Activated CD4-positive, alpha-beta T cell treated with anti-CD3 and anti-CD28 coated beads, Interleukin-2, amount 50 U/mL, for 4 hours (primary cell): ENCODE data around the gene SELENOM.
"Not testable (repeated sequence)": the region's sequence is repeated elsewhere in the genome, so short reads cannot be mapped to it uniquely, and the experiment has no call there.

Experiments used
- DNase-seq, 2 experiments: peaks; one replicate each; pipeline ENCODE4 v3.0.0-alpha.2; 2020

SELENOM gene

DNA sequence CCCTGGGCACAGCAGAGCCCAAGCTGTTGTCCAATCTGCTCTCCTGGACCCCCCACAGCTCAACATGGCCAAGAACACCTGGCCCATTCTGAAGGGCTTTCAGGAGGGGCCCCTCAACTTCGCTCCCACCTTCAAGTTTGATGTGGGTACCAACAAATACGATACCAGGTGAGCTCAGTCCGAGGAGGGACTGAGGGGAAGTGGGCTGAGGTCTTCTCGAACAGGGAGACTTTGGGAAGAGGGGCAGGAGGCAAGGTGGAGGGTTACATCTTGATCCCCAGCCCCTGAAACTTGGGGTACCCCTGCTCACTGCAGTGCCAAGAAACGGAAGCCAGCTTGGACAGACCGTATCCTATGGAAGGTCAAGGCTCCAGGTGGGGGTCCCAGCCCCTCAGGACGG lies 20.8 kb upstream of the SELENOM start:
- no peak for DNase-seq

DNA sequence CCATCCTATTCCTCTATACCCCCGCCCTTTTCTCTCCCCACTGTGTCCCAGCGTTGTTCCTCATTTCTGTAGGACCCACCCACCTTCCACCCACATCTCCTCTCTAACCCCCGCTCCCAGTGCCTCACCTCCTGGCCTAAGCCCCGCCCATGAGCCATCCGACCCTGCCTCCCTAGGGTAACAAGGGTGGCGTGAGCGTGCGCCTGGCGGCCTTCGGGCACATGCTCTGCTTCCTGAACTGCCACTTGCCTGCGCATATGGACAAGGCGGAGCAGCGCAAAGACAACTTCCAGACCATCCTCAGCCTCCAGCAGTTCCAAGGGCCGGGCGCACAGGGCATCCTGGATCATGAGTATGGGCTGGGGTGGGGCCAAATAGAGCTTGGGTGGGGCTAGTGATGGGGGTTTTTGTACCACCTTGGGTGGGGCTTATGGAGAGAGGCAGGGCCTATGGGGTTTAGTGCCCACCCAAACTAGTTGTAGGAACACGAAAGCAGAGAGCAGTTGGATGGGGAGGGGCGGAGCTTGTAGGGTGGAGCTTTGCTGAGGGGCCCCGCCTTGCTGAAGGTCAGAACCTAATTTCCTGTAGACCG lies 19.9 kb upstream of the SELENOM start:
- no peak for DNase-seq

DNA sequence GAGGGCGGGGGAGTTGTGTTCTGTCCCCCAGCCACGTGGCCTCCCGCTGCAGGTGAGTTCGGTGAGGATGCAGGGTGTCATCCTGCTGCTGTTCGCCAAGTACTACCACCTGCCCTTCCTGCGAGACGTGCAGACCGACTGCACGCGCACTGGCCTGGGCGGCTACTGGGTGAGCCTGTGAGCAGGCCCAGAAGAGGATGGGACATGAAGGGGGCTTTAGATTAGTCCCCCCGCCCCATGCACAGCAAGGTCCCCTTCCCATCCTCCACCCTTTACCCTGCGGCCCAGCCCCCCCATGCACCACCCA lies 19.5 kb upstream of the SELENOM start:
- no peak for DNase-seq

DNA sequence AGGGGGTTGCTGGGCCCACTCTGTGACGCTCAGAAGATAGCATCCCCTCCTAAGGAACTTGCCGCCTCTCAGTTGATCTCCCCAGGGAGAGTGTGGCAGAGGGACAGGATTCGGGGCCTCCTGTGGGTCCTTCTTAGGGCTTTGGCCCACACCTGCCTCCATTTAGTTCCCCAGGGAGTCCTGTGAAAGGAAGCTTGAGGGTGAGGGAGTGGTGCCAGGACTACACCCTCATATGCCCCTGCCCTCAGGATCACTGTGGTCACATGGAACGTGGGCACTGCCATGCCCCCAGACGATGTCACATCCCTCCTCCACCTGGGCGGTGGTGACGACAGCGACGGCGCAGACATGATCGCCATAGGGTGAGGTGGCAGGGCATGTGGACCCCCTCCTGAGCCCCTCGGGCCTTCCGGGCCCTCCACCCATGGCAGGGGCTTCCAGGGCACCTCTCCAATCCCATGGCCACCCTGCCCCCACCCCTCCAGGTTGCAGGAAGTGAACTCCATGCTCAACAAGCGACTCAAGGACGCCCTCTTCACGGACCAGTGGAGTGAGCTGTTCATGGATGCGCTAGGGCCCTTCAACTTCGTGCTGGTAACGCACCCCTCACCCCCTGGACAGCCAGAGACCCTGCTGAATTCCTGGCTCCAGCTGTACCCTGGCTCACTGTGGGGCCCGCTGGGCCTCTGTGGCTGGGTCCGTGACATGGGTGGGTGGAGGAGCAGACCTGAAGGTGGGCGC lies 18.9 kb upstream of the SELENOM start:
- no peak for DNase-seq

DNA sequence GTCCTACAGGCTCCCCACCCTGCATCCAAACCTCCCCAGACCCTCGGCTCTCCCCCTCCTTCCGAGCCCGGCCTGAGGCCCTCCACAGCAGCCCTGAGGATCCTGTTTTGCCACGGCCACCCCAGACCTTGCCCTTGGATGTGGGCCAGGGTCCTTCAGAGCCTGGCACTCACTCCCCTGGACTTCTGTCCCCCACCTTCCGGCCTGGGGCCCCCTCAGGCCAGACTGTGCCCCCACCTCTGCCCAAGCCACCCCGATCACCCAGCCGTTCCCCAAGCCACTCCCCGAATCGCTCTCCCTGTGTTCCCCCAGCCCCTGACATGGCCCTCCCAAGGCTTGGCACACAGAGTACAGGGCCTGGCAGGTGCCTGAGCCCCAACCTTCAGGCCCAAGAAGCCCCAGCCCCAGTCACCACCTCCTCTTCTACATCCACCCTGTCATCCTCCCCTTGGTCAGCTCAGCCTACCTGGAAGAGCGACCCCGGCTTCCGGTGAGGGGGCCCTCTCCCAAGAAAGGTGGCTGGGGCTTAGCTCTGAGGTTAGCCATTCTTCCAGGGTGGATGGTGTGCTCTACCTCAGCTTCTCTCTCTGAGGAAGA lies 18.3 kb upstream of the SELENOM start:
- DNase-seq, result no peak

DNA sequence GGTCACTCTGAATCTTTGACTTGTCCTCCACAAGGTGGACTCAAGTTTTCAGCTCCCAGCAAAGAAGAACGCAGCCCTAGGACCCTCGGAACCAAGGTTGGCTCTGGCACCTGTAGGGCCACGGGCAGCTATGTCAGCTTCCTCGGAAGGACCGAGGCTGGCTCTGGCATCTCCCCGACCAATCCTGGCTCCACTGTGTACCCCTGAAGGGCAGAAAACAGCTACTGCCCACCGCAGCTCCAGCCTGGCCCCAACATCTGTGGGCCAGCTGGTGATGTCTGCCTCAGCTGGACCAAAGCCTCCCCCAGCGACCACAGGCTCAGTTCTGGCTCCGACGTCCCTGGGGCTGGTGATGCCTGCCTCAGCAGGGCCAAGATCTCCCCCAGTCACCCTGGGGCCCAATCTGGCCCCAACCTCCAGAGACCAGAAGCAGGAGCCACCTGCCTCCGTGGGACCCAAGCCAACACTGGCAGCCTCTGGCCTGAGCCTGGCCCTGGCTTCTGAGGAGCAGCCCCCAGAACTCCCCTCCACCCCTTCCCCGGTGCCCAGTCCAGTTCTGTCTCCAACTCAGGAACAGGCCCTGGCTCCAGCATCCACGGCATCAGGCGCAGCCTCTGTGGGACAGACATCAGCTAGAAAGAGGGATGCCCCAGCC lies 17.6 kb upstream of the SELENOM start:
- no peak for DNase-seq

DNA sequence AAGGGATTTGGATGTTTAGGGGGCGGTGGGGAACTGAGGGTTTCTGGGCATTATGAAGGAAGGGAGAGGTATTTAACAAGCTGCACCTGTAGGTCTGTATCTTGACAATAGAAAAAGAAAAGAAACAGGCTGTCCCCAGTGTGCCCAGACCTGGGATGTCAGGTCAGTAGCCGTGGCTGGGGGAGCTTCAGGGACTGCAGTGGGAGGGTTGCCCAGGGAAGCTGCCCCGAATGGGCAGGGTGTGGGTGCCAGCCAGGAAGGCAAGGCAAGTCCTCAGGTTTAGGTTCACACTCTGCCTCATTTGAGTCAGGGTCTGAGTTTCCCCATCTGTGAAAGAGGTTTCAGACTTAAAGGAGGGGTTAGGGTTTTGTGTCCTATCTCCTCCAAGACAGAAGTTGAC lies 16.9 kb upstream of the SELENOM start:
- DNase-seq, result no peak

DNA sequence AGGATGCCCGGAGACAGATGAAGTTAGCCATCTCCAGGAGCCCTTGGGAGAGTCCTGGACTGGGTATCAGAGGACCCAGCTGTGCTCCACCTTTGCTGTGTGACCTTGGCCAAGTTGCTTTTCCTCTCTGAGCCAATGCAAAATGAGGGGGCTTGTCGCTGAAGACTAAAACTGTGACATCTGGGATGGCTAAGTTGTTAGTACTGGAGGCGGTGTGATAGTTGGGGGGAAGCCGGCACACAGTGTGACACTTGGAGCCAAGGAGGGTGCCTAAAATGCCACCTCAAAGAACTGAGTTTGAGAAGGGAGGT lies 15.9 kb upstream of the SELENOM start:
- no peak for DNase-seq

DNA sequence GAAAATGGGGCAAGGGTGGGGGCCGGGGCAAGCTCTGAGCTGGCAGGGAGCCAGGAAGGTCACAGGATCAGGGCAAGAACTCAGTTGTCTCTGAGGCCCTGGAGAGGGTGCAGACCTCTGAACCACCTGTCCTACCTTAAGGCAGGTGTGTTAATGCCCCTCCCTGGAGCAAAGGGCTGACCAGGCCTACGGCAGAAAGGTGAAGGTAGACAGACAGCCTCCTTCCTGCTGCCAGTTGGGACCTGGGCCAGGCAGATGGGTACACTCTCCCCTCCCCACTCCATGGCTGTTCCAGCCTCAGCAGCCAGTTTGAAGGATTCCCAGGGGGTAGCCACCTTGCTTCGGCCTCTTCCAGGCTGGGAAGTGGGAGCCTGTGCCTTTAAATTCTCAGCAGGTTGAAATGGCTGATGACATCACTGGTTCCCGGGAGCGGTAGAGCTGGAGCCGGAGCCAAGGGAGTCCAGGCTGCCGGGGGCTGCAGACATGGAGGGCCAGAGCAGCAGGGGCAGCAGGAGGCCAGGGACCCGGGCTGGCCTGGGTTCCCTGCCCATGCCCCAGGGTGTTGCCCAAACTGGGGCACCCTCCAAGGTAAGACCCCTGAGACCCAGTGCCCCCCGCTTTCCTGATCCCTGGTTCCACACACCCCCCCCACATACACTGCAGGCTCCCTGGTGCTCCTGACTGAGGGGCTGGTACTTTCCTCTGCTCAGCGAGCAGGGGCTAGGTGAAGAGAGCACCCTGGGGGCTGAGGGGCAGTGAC lies 15.3 kb upstream of the SELENOM start, which contains the start of gene INPP5J:
Gene INPP5J (plus strand): TSS at position 435 of the 760 bp plus-strand sequence. CDS start 49 bp downstream, at position 484.
- no peak for DNase-seq

DNA sequence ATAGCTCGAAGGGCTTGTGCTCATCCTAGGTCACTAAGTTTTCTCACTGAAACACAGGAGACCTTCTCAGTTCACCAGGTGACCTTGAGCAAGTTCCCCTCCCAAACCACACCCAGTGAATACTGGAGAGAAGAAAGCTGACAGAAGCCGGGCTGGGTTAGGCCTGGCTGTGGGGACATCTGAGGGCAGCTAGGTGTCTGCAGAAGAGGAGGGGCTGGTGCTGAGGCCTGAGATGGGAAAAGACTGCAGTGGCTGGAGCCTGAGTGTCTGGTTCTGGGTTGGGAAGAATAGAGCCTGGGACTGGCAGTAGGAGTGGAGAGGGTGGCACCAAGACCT lies 14.8 kb upstream of the SELENOM start:
- DNase-seq, result no peak

DNA sequence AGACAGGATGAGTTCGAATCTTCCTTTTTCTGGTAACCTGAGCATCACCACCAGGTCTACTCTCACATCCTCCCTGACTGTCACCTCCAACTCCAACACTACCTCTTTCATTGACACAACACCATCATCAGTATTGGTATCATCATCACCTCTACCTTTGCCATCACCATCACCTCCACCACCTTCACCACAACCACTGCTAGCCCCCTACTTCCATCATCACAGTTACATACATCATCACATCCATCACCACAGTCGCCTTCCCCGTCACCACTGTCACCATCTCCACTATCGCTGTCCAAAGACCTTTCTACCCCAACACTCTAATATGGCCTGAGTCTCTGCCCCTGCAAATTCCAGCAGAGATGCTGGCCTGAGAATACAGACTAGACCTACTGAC lies 14.0 kb upstream of the SELENOM start:
- DNase-seq, result no peak

DNA sequence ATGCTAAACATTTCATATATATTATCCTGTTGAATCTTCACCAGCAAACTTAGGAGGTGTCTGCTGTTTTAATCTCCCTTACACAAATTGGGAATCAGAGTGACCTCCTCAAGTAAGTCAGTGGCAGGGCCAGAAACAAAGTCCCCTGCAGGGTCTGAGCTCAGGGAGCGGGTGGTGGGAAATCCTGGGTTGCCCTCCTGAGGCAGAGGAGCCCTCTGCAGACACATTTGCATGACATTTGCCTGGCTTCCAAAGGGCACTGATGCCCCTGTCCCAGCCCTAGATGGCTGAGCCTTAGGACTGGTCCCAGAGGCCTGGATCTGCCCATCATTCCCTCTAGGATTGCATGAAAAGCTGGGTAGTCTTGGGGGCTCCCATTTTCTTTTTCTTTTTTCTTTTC lies 13.3 kb upstream of the SELENOM start:
- DNase-seq, result no peak

DNA sequence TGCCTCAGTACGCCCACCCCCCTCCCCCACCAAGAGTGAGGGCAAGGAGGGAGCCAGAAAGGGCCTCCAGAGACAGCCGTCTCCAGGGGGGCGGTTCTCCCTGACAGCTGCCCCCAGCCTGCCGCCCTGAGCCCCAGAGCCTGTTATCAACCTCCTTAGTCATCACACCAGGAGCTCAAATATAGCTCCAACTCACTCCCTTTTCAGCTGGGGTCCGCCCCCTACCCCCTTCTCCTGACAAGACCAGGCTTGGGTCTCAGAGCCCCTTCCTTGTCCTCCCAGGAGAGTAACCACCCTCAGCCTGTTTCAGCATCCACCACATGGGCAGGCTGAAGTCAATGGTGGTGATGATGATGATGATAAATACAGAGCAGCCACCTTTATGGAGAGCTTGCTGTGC lies 12.9 kb upstream of the SELENOM start:
- DNase-seq, result no peak

DNA sequence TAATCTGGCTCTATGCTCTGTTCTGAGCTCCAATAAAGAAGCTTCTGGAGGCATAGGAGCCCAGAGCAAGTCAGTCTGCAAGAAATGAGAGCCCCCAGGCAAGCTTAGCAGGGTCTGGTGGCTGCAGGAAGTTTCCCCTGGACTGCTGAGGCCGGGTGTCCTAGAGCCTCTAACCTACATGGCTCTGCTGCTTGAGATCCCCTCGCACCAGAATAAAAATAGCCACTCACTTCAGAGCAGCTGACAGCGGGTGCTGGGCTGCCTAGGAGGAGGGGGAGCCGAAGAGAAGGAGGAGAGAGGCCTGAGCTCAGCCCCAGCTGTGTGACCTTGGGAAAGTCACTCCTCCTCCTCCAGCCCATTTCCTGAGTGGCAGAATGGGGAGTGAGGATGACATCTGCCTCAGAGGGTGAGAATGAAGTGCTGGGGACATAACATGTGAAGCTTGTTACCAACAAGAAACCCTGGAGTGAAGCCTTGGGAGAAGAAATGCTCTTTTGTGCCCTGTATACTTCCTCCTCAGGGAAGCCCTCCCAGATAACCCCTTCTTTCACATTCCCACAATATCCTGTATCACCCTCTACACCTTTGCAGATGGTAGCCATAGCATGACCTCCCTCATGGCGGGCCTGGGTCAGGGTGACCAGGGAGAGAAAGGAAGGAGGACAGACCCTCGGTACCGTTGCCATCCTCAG lies 11.8 kb upstream of the SELENOM start:
- DNase-seq, result no peak

DNA sequence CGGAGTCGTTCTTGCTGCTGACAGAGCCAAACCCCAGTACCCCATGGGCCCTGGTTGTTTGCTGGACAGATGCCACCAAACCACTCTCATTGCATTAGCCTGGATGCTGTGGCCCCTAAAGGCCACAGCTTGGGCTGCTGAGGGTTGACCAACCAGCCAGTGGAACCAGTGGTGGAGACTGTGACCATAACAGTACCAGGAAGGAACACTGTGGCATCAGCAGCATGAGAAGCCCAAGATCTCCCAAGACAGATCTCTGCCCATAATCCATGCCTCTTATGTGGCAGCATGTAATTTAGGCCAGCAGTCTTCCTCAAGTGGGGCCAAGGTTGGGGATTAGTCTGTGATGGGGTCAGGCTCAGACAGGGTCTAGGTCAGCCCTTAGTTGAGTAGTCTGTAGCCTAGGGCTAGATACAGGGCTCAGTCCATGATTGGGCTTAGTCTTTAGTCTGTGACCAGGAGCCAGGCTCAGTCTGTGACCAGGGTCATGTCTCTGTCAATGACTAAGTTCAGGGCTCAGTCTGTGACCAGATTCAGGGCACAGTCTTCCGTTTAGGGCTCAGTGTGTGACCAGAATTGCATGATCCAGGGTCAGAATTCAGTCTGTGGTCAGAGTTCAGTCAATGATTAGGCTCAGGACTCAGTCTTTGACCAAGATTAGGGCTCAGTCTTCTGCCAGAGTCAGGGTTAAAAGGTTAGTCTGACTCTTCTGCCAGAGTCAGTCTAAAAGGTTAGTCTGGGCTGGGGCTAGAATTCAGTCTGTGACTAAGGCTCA lies 10.9 kb upstream of the SELENOM start:
- DNase-seq, result no peak

DNA sequence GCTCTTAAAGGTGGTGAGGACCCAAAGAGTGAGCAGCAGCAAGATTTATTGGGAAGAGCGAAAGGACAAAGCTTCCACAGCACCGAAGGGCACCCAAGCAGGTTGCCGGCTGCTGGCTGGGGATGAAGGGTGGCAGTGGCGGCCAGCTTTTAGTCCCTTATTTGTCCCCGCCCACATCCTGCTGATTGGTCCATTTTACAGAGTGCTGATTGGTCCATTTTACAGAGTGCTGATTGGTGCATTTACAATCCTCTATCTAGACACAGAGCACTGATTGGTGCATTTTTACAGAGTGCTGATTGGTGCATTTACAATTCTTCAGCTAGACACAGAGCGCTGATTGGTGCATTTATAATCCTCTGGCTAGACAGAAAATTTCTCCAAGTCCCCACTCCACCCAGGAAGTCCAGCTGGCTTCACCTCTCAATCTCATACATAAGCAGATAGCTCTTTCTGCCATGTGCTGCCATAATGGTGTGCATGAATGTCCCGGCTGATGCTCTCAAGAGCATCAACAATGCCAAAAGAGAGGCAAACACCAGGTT lies 5.3 kb upstream of the SELENOM start:
- not testable (repeated sequence) for DNase-seq

DNA sequence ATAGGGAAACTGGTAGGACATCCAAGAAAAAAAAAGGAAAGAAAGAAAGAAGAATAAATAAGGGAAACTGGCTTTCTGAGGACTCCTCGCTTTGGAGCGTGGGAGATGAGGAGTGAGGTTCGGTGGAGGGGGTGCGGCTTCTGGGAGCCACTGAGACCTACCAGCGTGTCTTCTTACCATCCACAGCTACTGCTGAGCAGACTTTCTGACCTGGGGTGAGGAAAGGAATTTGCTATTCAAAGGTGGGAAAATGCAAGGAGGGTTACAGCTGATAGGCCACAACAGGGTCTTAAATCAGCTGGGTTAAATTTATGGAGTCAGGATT lies 488 bp upstream of the SELENOM start:
- DNase-seq, result no peak

DNA sequence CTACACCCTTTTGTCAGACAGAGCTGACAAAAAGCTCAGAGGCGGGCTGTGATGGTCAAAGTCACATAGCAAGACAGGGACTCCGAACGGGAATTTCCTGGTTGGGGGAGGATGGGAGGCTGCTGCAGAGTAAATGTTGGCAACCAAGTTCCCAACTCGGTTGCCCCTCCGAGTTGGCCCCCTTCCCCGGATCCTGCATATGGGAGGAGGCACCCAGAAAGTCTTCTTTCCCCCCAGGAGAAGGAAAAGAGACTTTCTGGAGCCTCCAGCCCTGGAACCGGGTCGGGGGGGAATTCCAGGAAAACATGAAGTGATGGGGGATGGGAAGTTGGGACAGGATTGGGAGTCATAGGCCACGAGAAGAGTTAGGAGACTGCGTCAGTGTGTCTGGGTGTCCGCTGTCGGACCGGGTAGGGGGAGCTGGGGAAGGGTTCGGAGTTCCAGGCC lies 614 bp downstream of the SELENOM start:
- no peak for DNase-seq

DNA sequence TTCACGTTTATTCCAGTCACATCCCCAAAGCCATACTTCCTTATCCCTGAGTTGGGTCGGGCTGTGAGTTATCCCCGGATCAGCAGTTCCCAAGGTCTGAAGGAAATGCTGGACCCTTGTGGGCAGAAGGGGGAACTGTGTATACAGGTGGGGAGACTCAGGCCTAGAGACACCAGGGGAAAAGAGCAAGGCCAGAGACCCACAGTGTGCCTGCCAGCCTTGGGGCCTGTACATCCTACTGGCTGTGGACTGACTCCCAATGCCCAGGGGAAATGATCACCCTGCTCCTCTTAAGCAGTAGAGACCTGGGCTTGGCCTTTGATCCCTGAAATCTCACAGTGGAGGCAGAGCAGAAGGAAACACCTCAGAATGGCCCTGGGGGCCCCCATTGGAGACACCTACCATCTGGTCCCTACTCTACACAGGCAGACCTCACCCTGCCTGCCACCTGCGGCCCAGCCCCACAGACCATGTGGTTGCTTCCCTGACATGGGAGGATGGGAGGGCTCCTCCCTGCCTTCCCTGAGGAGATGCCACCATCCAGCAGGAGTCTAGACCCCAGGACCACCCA lies 1.3 kb downstream of the SELENOM start:
- no peak for DNase-seq

DNA sequence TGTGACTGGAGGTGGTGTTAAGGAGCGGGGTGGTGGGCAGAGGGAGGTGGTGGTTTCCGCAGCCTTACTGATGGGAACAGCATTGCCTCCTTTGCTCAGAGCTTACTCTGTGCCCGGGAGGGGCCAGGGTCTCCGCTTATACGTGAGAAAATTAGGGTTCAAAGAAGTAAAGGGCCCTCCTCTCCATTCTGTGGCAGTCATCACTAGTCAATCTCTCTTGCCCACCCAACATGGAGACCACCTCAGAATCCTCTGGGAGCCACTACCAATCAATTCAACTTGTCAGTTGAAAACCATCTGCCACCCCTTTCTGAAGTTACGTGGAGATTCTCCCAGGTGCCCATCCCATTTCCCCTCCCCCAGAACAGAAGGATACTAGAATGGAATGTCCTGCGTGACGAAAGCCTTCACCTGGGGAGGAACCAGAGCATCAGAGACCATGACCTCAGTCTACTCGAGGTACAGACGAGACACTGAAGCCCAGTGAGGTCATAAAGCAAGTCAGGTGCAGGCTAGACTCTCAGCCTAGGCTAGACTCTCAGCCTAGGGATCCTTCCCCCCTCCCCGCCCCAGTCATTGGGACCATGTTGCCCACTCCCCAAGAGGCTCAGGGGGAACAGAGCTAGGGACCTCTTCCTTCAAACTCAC lies 2.0 kb downstream of the SELENOM start:
- DNase-seq, result no peak

DNA sequence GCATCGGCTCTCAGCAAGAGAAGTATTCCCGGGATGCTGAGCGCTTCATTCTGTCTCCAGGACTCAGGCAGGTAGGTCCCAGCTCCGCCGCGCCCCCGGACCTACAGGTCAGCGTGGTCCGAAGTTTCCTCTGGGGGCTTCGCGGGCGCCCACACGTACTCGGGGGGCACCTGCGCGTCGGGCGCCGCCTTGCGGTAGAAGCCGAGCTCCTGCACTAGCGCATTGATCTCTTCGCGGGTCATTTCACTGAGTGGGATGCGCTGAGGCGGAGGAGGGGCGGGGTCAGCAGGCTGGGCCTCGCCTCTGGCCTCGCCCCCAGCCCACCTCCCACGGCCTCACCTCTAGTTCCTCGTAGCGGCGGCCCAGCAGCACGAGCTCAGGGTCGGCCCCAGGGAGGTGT lies 2.5 kb downstream of the SELENOM start:
- DNase-seq, result no peak
